Body of pancreas (tissue), 4 donors: ENCODE results near the gene ANKS1B. TPM values are rescaled to one million over a fixed set of nuclear protein-coding genes. Genes with fewer than 3 reads are reported as not detected.
A peak's percentile ranks its signal among the peaks of the same experiment; 100 is the strongest.
"Not testable (repeated sequence)": the region's sequence is repeated elsewhere in the genome, so short reads cannot be mapped to it uniquely, and the experiment has no call there.

Source experiments
- ATAC-seq: fragments of 150-250 bp; one replicate; pipeline ENCODE4 v1.9.1; 2016
- DNase-seq, 4 donors: peaks; one replicate each; pipeline ENCODE4 v3.0.0-alpha.2; 2019
- H3K27ac ChIP-seq, 4 donors: fragments of 200-600 bp; sonication (generic); 1 replicate in 3 of 4; 2 replicates in 1 of 4; pipeline versions ENCODE4 v1.5.1 to v1.6.1; 2016 to 2019; ENCODE audit warnings: mild to moderate bottlenecking in 1 of 4, mixed read lengths in 1 of 4, moderate library complexity in 1 of 4
- H3K27me3 ChIP-seq, 2 donors: fragments of 200-600 bp; sonication (generic); one replicate each; pipeline ENCODE4 v1.6.0; 2016; ENCODE audit warnings: mild to moderate bottlenecking in 1 of 2
- H3K36me3 ChIP-seq, 2 donors: fragments of 200-600 bp; sonication (generic); replicated peaks in 1 of 2; 2 replicates each; pipeline ENCODE4 v1.5.1; 2016; ENCODE audit warnings: low read depth in 2 of 2; ENCODE audit not compliant: insufficient read depth in 1 of 2
- H3K4me1 ChIP-seq: fragments of 200-600 bp; sonication (generic); one replicate; pipeline ENCODE4 v1.6.0; 2016
- H3K4me3 ChIP-seq, 2 donors: fragments of 200-600 bp; sonication (generic); 1 replicate in 1 of 2; 2 replicates in 1 of 2; pipeline ENCODE4 v1.5.1; 2016 to 2019
- H3K9me3 ChIP-seq, 3 donors: fragments of 200-600 bp; sonication (generic); 1 replicate in 2 of 3; 2 replicates in 1 of 3; pipeline ENCODE4 v1.5.1; 2016
- POLR2A ChIP-seq, 3 donors: fragments of 450-650 bp; IDR thresholded peaks; one replicate each; pipeline ENCODE4 v1.6.1; 2016; ENCODE audit warnings: antibody characterized with exemption in 3 of 3, mild to moderate bottlenecking in 2 of 3
- WGBS, 2 donors: methylation state at CpG; one replicate each; pipeline ENCODE4 v1.1.5; 2017; 5-methylcytosine and 5-hydroxymethylcytosine counted together
- intact Hi-C: fragments of 100-400 bp; cut with DNase I; formaldehyde crosslinking; loops from one replicate; pipeline ENCODE4 v1.15.1; 2023
- total RNA-seq, 2 donors: library from RNA; depleted of rRNA; stranded (reverse); fragments of >200 nt; gene quantifications; one replicate each; pipeline ENCODE4 v1.1.0, GENCODE V29; 2016
- TF ChIP-seq, protein P1 (sequence below), 7 experiments: fragments of 450-650 bp in 4 of 7; fragments of 200-600 bp in 3 of 7; sonication (generic) in 3 of 7; IDR thresholded peaks; one replicate each; pipeline ENCODE4 v1.5.1; 2016 to 2019; ENCODE audit warnings: antibody characterized with exemption in 7 of 7

Gene ANKS1B
- total RNA-seq, 2 donors from 2014 or later, result 2.1 to 10.2 TPM

GRCh38 chr12:99810718-99811593 is 173.8 kb downstream of the ANKS1B start:
- Histone ChIP-seq H3K27ac (no peak overlapping the region), H3K36me3 (no peaks in the 10 kb centered on the region), H3K27me3 (no peaks in the 10 kb centered on the region), H3K4me1 (no peaks in the 10 kb centered on the region), H3K9me3 (no peaks in the 10 kb centered on the region), H3K4me3 (no peak overlapping the region)
- TF ChIP-seq, protein P1, sequence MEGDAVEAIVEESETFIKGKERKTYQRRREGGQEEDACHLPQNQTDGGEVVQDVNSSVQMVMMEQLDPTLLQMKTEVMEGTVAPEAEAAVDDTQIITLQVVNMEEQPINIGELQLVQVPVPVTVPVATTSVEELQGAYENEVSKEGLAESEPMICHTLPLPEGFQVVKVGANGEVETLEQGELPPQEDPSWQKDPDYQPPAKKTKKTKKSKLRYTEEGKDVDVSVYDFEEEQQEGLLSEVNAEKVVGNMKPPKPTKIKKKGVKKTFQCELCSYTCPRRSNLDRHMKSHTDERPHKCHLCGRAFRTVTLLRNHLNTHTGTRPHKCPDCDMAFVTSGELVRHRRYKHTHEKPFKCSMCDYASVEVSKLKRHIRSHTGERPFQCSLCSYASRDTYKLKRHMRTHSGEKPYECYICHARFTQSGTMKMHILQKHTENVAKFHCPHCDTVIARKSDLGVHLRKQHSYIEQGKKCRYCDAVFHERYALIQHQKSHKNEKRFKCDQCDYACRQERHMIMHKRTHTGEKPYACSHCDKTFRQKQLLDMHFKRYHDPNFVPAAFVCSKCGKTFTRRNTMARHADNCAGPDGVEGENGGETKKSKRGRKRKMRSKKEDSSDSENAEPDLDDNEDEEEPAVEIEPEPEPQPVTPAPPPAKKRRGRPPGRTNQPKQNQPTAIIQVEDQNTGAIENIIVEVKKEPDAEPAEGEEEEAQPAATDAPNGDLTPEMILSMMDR (IDR thresholded peaks at IDR 0.05), result peak in 3 of 7 experiments; percentile 14 to 39 (median 19)
- no peak for TF ChIP-seq POLR2A (IDR thresholded peaks at IDR 0.05)
- ATAC-seq (no peak), DNase-seq (peak in 2 of 4 donors; percentile 6 to 10)
- intact Hi-C loops, result no loop called here
- 12 to 13% methylated on average over 2 of the region's 2 CpGs for WGBS, 2 donors

DNA sequence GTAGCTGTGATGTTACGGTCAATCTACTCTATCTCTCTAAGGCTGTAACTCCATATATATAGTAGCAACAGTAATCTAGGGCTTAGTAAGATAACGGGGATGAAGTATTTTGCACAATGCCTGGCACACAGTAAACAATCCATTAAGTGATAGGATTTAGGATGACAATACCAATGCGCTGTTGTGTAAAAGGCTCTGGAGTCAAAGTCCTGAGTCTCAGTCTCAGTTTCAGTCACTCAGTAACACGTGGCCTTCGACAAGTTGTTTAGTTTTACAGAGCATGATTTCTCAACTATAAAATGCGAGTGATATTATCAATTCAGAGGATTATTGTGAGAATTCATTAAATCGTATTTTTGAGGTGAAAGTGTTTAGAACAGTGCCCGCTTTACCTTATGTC is 174.8 kb downstream of the ANKS1B start:
- no peak for ATAC-seq
- TF ChIP-seq POLR2A (IDR thresholded peaks at IDR 0.05), result no peak
- TF ChIP-seq, protein P1 (IDR thresholded peaks at IDR 0.05), result no peak
- intact Hi-C loops, result no loop called here
- H3K4me3 ChIP-seq, result no peak overlapping the region
- 61 to 65% methylated on average over 8 of the region's 8 CpGs for WGBS, 2 donors
- H3K27me3 ChIP-seq, result no peaks in the 10 kb centered on the region
- H3K9me3 ChIP-seq, result no peaks in the 10 kb centered on the region
- DNase-seq, result no peak
- no peaks in the 10 kb centered on the region for H3K4me1 ChIP-seq
- no peaks in the 10 kb centered on the region for H3K36me3 ChIP-seq
- no peak overlapping the region for H3K27ac ChIP-seq

DNA sequence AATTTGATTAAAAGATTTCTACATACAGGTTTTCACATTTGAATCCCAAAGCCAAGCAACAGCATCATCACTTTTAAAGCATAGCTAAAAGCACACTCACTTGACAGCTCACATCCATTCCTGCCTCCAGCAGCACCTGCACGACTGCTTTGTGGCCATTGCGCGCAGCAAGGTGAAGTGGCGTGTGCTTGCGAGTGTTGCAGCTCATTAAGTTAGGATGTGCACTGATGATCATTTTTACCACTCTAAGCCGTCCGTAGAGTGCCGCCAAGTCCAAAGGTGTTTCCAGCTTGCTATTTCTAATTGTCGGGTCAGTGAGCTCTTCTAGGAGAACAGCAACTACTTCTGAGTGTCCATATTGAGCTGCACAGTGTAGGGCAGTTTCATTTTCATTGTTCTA is 178.4 kb downstream of the ANKS1B start:
- Histone ChIP-seq H3K9me3 (no peaks in the 10 kb centered on the region), H3K27me3 (no peaks in the 10 kb centered on the region), H3K4me3 (no peak overlapping the region), H3K27ac (no peak overlapping the region), H3K4me1 (no peaks in the 10 kb centered on the region), H3K36me3 (no peaks in the 10 kb centered on the region)
- ATAC-seq (no peak), DNase-seq (no peak)
- TF ChIP-seq POLR2A (IDR thresholded peaks at IDR 0.05), result no peak
- TF ChIP-seq, protein P1 (IDR thresholded peaks at IDR 0.05), result no peak
- WGBS, 2 donors, result 94 to 96% methylated on average over 9 of the region's 9 CpGs
- intact Hi-C loops, result no loop called here

DNA sequence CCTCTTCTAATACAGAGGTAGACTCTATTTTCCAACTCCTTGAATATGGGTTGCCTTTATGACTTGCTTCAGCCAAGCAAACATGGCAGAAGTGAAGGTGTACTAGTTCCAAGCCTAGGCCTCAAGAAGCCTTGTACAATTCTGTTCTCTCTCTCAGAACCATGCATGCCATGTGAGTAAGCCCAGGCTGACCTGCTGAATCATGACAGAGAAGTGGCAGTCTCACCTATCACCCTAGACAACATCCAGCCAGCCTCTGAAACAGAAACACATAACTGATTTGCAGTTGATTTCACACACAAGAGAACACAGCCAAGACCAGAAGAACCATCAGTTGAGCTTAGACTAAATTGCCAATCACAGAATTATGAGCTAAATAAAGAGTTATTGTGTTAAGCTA is 180.0 kb downstream of the ANKS1B start:
- no peak overlapping the region for H3K27ac ChIP-seq
- no peak for ATAC-seq
- no peak overlapping the region for H3K4me3 ChIP-seq
- no peak for DNase-seq
- no peaks in the 10 kb centered on the region for H3K36me3 ChIP-seq
- H3K4me1 ChIP-seq, result no peaks in the 10 kb centered on the region
- no peaks in the 10 kb centered on the region for H3K27me3 ChIP-seq
- intact Hi-C loops, result no loop called here
- H3K9me3 ChIP-seq, result no peaks in the 10 kb centered on the region
- no peak for TF ChIP-seq POLR2A (IDR thresholded peaks at IDR 0.05)
- TF ChIP-seq, protein P1 (IDR thresholded peaks at IDR 0.05), result no peak

GRCh38 chr12:99800605-99801004 is 184.1 kb downstream of the ANKS1B start:
- intact Hi-C loops, result no loop called here
- DNase-seq, result no peak

DNA sequence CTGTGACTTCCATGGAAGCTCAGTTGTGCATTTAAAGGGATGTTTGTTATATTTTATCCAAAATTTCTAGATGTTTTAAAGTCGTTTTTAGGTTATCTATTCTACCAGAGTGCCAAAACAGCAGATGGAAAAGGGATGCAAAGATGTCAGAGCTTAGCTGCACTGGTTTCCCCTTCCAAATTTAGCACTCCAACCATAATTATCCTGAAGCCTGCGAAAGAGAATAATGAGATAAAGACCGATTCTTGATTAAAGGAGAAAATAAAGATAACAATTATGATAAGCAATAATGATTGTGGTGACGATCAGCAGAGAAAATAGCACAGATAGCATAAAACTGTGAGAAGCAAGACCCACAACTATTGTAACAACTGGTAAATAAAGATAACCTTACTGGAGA is 186.8 kb downstream of the ANKS1B start:
- ATAC-seq, H3K4me1 ChIP-seq, H3K9me3 ChIP-seq, H3K36me3 ChIP-seq, H3K4me3 ChIP-seq, H3K27ac ChIP-seq, DNase-seq, H3K27me3 ChIP-seq, intact Hi-C loops: not testable (repeated sequence)
- WGBS, 2 donors, result 25 to 39% methylated on average over 4 of the region's 4 CpGs

More at GRCh38 chr12:99800605-99801004, 184.1 kb downstream of the ANKS1B start:
- no peaks in the 10 kb centered on the region for H3K27me3 ChIP-seq
- no peak overlapping the region for H3K4me3 ChIP-seq
- 75 to 92% methylated on average over 2 of the region's 2 CpGs for WGBS, 2 donors
- H3K4me1 ChIP-seq, result no peaks in the 10 kb centered on the region
- no peaks in the 10 kb centered on the region for H3K9me3 ChIP-seq
- TF ChIP-seq POLR2A (IDR thresholded peaks at IDR 0.05), result no peak
- H3K36me3 ChIP-seq, result no peaks in the 10 kb centered on the region
- ATAC-seq, result no peak
- no peak overlapping the region for H3K27ac ChIP-seq
